HCT116 (cell line): Measurements from ENCODE around the gene MRFAP1L1.

Experiments
- ATF3 ChIP-seq: IDR thresholded peaks from 2 replicates; pipeline ENCODE4 v1.6.1; 2012
- CBX3 ChIP-seq: IDR thresholded peaks from 2 replicates; pipeline ENCODE4 v1.6.1; 2012; ENCODE audit warnings: low read depth
- CTCF ChIP-seq, 3 experiments: fragments of 200-600 bp in 1 of 3; sonication (generic) in 1 of 3; IDR thresholded peaks in 2 of 3; conservative IDR thresholded peaks in 1 of 3; 2 replicates each; pipeline ENCODE4 v1.5.1; 2012 to 2017; ENCODE audit warnings: low read depth in 2 of 3, low read length in 2 of 3, antibody characterized with exemption in 1 of 3, borderline replicate concordance in 1 of 3, control low read depth in 1 of 3, mild to moderate bottlenecking in 1 of 3, mixed read lengths in 1 of 3, mixed run types in 1 of 3, moderate library complexity in 1 of 3; ENCODE audit not compliant: insufficient read depth in 1 of 3
- EZH2 ChIP-seq: fragments of 200-600 bp; sonication (generic); IDR thresholded peaks from 2 replicates; pipeline ENCODE4 v1.6.1; 2017; ENCODE audit warnings: antibody characterized with exemption, mixed run types
- EZH2phosphoT487 ChIP-seq: fragments of 200-600 bp; IDR thresholded peaks from 2 replicates; pipeline ENCODE4 v1.6.1; 2018; ENCODE audit warnings: antibody characterized with exemption, borderline replicate concordance
- JUND ChIP-seq: IDR thresholded peaks from 2 replicates; pipeline ENCODE4 v1.6.1; 2012
- MAX ChIP-seq: IDR thresholded peaks from 2 replicates; pipeline ENCODE4 v1.6.1; 2012
- POLR2A ChIP-seq: IDR thresholded peaks from 2 replicates; pipeline ENCODE4 v1.7.0; 2011; ENCODE audit warnings: borderline replicate concordance; ENCODE audit not compliant: insufficient read depth, insufficient read length; ENCODE audit errors: extremely low read depth
- POLR2AphosphoS5 ChIP-seq: IDR thresholded peaks from 2 replicates; pipeline ENCODE4 v1.6.1; 2011; ENCODE audit warnings: mild to moderate bottlenecking, low read depth, low read length, moderate library complexity
- RAD21 ChIP-seq: IDR thresholded peaks from 2 replicates; pipeline ENCODE4 v1.6.1; 2012; ENCODE audit warnings: low read depth, mild to moderate bottlenecking
- REST ChIP-seq: IDR thresholded peaks from 2 replicates; pipeline ENCODE4 v1.6.1; 2012; ENCODE audit warnings: low read depth
- SIN3A ChIP-seq: IDR thresholded peaks from 2 replicates; pipeline ENCODE4 v1.6.1; 2012; ENCODE audit warnings: low read depth
- YY1 ChIP-seq: IDR thresholded peaks from 2 replicates; pipeline ENCODE4 v1.6.1; 2011; ENCODE audit warnings: low read length, low read depth, moderate library complexity, mild to moderate bottlenecking; ENCODE audit not compliant: insufficient replicate concordance; ENCODE audit errors: extremely low read depth
- ZNF274 ChIP-seq: fragments of 200-500 bp; sonication (Bioruptor generic); IDR thresholded peaks from 2 replicates; pipeline ENCODE4 v1.6.1; 2014; ENCODE audit warnings: mild to moderate bottlenecking, low read depth, low read length, inconsistent platforms

- no peak for TF ChIP-seq REST
- no peak for TF ChIP-seq CTCF (IDR thresholded peaks at IDR 0.05 in 2 of 3, conservative IDR thresholded peaks at IDR 0.05 in 1 of 3; ENCODE audit: borderline replicate concordance in 1 of 3, insufficient read depth in 1 of 3, low read depth in 2 of 3, low read length in 2 of 3)
- TF ChIP-seq POLR2AphosphoS5 = no peak
- TF ChIP-seq EZH2 = no peak
- TF ChIP-seq EZH2phosphoT487 = no peak
- no peak for TF ChIP-seq JUND
- TF ChIP-seq YY1 = no peak
- no peak for TF ChIP-seq SIN3A
- TF ChIP-seq MAX = no peak
- TF ChIP-seq ZNF274 = no peak
- no peak for TF ChIP-seq CBX3
- no peak for TF ChIP-seq ATF3
- no peak for TF ChIP-seq RAD21
- no peak for TF ChIP-seq POLR2A
Observed at GRCh38 chr4:6702761-6703160, 6.9 kb downstream of the MRFAP1L1 start.
